ENCODE data around the gene NFIA. TPM values are rescaled to one million over a fixed set of nuclear protein-coding genes. Genes with fewer than 3 reads are reported as not detected.
A peak's percentile ranks its signal among the peaks of the same experiment; 100 is the strongest.

The NFIA gene
- total RNA-seq, 1 experiment from 2014 or later, result 4.6 TPM

DNA sequence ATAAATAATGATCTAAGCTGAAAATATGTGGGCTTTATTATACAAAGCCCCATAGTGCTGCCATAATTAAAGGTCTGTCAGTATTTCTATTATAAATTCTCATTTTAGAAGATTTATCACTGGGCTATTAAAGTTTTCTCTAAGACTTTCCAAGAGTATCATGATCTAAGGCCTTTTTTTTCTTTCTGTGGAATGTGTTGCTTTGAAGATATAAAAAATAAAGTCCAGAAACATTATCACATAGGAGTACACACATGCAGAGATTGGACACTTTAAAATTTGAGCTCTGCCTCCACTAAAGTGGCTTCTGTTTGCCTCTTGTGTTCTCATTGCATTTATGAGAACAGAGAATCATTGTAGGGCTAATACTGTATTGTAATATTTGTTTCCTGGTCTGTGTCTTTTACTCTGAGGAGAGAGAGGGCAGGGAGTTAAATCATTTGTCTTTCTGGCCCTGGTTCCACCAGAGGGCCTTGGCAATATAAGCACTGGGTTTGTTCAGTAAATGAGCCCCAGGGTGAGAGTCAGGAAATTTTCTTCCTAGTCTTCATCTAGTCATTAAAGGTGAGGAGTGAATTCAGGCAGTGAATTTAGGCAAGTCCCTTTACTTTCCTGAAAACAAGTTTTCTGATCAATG, 70.2 kb downstream of the NFIA start:
- no peak for DNase-seq (ENCODE audit: low read depth)

DNA sequence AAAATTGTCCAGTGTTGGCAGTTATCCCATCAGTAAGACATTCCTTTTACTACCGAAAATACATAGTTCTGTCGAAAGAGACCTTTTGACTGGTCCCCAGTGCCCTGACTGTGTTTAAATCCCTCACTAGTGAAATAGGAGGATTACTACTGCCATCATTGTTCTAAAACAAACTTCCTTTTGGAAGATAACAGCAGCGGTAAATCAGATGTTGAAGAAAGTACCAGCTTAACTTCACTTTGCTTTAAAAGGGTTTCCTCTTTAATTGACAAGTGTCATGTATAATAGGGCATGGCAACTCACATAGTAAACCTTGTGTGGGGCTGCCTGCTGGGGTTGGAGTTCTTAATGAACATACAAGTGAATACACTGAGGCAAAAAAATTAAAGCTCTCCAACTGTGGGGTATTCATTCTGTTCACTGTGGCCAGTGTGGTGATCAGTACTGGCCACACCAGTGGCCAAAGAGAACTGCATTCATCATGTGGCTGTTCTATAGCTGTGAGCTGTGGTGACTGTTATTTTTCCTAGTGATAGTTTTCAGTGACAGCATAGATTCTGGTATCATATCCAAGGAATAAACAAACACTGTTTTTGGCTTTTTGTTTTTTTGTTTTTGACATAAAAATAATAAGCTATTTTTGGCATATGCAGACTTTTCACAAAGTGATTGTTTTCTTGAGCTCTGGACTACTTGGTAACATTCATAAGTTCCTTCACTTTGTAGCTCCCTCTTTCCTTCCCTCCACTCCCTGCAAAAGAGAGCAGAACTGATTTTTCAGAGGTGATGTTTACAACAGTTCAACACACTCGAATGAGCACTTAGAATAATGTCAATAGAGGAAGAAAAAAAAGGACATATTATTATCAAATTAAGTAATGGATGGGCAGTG, 74.5 kb downstream of the NFIA start:
- no peak for DNase-seq (ENCODE audit: low read depth)

DNA sequence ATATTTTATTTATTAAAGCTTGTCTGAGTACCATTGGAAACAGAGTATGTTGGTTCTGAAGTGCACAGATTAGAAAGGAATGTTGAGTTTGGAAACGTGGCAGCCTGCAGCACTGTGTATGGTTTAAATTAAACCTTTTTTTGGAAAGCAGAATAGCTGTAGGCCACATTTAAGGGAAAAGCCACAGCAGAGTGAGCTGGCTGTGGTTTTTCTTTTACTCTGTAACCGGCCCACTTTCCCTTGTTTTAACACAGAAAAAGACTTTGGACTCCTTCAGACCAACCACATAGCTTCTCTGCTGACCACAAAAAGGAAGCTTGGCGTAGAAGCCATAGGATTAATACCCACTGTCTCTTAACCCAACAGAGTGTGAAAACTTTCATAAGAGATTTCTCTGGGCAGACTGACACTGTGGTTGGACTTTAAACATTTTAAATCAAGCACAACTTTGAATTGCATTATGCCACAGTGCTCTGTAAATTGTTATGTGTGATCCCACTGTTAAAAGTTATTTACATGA, 75.2 kb downstream of the NFIA start:
- DNase-seq (ENCODE audit: low read depth), result peak; percentile 61

DNA sequence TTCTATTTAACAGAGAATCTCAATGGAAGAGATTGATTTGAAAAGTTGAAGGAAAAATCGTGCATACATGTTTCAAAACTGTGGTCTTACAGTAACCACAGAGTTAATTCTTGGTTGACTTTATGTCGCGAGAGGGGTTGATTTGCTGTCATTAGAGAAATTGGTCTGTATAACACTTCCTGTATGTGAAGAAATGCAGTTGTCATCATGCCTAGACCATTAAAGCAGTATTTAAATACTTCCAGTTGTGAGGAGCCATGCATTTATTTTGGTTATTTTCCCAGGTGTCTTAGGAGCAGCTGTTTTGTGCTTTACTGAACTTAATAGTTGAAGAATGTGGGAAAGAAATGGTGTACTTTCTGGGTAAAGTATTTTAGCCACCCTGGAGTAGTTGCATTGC, 76.2 kb downstream of the NFIA start:
- no peak for DNase-seq (ENCODE audit: low read depth)

DNA sequence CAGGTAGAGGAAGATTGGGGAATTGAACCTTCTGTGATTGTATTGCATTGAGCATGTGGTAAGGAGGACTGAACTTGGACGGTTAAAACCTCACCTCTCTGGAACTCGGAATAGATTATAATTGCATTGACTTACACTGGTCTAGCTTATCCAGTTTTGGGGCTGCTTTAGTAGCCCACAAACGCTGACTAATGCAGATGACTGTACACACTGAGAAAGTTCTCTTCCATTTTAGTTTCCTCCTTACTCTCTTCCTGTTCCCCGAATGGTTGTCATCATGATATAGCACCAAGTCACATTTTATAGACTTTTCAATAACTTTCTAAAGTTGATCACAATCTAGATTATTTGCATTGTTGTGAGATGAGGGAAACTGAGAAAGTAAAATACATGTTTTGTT, 78.2 kb downstream of the NFIA start:
- peak; percentile 49 for DNase-seq (ENCODE audit: low read depth)

DNA sequence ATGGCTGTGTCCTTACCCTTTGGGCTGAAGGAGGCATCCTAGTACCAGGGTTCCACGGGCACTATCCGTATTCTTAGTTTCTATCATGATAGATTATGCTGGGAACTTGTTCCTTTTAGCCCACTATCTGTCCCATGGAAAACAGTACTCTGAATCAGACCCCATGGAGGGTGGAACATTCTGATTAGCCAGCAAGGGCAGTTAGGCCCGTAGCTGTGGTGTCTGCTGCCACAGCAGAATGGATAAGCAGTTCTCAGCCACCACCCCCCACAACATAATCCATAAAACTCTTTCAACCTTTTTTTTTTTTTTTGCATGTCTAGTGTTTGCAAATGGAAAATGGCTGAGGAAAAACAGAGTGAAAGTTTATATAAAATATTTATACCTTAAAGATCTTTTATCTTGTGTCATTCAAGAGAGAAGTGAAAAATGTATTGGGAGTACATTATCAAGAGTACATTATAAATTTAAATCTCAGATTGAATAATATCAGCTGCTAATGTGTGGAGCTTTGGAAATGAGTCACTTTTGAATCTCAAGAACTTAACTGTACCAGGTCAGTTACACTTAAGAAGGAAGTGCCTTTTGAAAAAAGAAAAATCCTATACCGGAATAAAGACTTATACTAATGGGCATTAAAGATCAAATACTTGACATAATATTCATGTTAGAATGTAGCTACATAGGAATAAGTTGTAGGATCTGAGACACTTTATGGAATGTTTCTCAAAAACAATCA, 80.3 kb downstream of the NFIA start:
- no peak for DNase-seq (ENCODE audit: low read depth)

DNA sequence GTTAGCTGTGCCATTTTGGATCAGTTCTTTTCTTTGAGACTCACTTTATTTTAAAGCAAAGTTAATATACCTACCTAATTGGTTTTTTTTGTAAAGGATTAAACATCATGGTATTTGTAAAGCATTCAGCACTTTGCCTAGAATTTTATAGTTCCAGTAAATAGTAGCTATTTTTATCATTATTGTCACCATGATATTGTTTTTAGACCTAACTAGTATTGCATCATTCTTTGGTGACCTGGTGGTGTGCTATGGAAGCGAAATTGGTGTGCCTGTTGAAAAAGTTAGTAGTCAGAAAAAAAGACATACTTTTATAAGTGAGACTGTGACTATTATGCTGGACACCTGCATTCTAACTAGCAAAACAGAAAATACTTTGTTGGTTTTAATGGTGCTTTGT, 81.0 kb downstream of the NFIA start:
- no peak for DNase-seq (ENCODE audit: low read depth)

DNA sequence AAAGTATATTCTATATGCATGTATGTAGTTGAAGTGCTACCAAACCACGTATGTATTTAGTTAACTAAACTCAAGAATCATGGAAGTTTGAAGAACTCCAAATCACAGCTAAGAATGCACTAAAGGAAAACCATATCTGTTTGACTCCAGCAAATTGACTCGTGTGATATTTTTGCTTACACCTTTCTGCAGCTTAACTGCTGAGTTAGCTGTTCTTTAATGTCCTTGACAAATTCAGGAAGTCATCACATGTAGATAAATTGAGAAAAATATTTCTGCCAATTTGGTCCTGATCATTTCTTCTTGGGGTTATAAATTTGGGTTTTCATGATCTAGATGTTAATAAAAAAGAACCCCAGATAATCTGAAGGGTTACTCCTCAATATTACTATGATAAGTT, 83.0 kb downstream of the NFIA start:
- no peak for DNase-seq (ENCODE audit: low read depth)

DNA sequence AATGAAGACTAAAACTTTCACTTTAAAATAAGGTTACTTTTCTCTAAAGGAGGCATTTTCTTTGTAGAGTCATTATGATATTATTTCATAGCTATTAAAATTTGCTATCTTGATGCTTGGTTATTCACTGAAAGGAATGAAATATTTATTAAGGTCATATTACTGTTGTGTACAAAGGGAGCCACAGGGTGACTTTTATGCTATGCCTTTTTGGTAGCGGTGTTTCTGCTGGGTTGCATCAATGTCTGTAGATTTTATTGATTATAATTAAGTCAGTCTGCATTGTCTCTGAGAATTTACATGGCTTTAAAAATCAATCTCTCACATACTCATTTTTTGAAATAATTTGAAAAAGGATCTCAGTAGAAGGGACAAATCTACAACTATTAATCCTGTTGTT, 84.9 kb downstream of the NFIA start:
- no peak for DNase-seq (ENCODE audit: low read depth)

DNA sequence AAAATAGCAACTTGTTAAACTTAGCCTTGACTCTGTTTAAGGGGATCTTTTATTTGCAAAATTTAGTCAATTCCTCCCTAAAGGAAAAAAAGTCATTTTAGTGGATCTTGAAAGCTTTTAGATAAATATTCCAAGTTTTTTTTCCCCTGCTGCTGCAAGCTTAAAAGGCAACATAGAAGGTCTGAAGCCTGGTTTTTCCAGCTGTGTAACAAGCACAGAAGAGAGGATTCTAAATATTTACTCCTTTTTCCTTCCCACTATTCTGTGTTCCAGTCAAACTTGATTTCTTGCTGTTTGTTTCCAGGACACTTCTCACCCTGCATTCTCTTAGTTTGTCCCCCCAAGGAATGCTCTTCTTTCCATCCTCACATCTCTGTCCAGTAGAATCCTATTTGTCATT, 86.7 kb downstream of the NFIA start:
- DNase-seq (ENCODE audit: low read depth), result no peak

DNA sequence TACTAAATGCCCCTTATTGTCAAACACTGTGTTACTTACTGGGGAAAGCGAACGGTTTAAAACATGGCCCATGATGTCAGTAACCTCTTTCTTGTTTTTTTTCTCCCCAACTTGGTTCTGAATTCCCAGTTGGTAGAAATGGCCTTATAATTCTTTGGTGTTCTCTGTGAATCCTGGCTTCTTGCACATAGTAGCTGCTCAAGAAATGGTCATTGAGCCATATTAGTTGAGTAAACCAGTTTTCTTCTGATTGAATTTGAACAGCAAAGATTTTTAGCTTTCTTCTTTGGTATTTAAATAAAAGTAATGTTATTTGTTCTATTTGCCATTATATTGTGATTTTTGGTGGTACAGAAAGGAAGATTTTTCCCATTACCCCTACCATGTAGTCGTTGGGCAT, 87.3 kb downstream of the NFIA start:
- no peak for DNase-seq (ENCODE audit: low read depth)

DNA sequence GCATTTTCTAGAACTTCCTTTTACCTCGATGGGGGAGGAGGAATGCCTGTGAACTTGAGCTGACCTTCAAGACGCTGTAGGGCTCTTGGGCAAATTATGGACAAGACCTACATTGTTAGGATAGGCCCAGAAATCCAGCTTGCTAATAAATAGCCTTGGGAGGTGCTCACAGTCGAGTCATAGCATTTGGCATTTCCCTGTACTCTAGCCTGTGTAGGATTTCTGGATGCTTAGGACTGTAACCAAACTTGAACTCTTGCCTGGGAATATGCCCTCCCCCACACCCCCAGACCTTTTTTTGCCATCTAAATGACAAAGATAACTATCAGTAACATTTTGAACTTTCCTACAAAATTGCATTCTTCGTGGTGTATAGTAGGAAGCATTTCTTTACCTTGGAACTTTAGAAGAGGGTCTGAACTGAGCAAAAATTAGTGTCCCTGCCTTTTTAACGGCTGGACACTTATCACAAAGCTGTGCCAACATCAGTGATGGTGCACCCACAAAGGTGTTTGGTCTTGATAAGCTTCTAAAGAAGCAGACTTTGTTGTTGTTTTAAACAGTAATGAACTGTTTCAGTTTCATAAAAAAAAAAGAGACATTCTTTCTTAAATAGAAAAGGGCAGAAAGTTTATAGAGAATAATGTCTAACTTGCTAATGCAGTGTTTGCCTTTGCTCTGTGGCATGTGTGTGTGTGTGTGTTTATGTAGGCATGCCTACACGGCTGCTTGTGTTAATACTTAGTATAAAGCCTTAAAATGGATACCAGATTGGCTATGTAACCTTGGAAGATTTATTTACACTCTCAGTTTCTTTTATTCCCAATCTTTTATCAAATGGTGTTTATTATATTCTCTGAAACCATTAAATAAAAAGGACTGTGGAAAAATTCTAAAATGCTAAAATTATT, 88.2 kb downstream of the NFIA start:
- peak; percentile 25 for DNase-seq (ENCODE audit: low read depth)

DNA sequence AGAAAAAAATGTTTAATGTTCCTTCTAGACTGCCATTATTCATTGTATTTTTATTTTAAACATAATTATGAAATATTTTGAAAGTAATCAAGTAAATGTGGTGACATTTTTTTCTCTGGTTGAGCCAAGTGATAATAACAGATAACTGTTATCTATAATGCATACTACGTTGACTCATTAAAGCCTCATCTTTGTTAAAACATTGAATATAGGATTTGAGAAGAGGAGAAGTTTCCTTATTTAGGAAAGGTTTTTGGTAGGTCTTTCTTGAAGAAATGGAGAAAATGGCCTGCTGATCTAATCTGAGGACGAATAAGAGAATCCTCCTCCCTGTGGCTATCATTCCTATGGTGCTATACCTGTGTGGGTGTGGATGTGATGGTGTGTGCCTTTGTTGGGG, 89.0 kb downstream of the NFIA start:
- DNase-seq (ENCODE audit: low read depth), result no peak

DNA sequence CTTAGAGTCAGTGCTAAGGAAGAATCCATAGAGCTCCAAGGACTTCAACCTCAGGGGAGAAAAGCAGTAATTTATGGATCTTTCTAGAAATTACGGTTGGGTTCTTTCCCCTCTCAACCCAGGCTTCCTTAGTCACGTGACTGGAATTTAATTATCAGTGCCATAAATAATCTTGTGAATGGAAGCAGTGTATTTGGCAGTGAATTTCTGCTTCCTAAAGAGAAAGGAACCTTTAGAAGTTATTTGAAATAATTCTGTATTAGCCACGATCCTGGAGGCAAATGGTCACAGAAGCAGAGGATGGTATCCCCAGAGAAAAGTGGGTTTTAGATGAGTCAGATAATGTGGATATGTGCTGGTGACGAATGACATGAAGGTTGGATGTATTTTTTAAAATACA, 89.6 kb downstream of the NFIA start:
- peak; percentile 40 for DNase-seq (ENCODE audit: low read depth)

DNA sequence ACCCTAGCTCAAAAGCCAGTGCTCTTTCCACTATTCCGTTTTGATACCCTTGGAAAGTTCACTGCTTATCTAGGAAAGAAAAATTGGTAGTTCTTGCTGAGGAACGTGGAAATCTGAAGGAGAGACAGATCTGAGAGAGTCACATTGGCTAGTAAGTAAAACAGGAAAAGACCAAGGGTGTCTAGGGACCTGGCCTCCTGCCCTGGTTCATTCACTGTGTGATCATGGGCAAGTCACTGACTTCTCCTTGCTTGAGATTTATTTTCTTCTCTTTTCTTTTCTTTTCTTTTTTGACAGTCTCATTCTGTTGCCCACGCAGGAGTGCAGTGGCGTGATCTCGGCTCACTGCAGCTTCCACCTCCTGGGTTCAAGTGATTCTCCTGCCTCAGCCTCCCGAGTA, 90.8 kb downstream of the NFIA start:
- DNase-seq (ENCODE audit: low read depth), result no peak

DNA sequence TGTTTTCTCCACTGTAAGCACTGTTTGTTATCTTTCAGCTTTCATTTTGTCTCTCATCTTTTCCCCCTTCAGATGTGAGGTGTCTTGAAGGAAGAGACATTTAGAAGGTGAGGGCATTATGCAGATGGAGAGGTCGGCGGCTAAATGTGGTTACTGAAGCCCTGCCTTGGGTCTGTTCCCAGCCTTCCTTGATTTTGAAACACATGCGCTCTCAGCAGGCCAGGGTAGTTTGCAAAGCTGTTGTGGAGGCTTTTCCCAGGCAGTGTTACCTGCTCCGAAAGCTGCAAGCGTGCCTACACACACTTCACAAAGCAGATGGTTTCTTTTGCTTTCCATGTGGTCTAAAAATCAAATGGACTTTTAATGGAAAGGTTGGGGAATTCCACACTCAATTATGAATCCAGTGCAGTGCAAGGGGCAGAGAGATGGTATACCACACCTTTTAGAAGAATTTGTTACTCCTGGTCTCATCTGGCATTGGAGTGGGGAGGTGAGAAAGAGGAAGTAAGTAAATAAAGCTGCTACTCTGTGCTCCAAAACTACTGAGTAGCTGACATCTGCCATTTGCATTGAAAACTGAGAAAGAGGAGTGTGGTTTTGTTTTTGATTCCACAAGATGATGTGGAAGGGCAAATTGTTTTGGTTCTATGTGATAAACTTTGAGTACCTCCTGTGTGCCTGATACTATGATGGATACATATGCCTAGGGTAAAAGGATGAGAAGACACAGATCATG, 91.9 kb downstream of the NFIA start:
- DNase-seq (ENCODE audit: low read depth), result no peak

DNA sequence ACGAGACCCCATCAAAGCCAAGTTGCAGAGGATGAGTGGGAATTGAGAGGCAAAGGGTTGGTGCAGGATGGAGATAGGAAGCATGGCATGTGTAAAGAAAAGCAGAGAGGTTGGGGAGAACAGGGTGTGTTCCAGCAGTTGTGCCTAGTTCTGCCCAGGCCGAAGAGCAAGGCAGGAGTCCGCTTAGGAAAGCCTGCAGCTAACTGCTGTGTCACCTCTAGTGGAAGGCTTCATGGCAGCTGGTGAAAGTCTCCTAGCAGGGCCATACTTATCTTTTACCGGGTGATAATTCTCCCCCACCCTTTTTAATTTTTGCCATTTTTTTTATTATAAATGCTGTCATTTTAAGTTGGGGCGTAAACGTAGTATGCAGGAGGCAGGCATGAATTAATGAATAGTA, 93.6 kb downstream of the NFIA start:
- DNase-seq (ENCODE audit: low read depth), result no peak

DNA sequence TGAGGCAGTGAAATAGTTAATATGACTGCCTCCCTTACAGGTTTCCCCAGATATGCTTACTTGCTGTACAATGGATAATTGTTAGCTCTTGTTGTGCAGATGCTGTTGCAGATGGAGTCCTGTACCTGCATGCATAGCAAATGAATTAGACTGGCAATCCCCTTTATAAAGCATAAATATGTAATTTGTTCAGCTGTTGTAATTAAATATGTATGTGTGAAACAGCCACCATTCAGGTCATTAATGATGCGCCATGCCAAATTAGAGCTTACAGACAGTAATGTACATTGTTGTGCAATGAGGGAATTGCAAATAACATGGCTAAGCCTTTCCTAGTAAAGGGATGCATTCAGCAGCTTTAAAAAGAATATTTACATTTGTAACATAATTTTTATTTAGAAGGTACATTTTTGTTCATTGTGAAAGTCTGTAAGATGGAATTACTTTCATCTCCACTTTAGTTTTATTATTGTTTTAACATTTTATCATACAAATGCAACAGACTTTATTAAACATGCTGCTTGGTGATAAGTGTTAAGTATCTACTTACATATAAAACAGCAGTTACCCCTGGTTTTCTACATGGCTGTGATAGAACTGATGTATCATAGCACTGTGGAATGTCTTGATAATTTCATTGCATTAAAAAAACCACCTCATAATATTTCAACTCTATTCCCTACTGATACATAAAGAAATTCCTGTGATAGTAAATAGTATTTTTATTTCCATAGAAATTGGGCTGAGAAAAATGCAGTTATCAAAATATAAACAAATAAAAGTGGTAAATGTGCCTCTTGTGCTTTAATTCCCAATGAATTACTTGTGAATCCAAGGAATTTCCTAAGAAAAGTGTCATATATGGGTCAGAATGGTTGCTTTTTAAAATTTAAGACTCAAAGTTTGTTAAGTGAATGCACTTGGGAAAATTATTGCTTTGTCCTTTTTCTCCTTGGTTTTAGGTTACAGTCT, 99.0 kb downstream of the NFIA start:
- no peak for DNase-seq (ENCODE audit: low read depth)

DNA sequence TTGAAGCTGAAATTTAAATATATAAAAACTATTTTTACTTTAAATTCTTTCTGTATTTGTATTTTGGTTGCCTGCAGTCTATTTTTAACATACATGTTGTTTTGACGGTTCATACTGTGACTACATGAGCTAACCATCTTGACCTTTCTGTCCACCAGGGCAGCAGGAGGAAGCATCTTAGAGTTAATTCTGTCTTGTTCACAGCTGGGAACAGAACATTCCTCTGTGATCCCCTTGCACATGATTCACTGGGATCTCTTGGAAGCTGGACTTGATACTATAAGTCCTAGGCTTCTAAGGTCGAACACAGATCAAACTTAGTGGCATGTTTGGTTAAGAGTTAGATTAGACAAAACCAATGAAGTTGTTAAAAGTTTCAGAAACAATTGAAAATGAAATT, 99.7 kb downstream of the NFIA start:
- peak; percentile 84 for DNase-seq (ENCODE audit: low read depth)
